Omental fat pad (tissue), 4 donors: Measurements from ENCODE around the gene ITGB2. TPM values are rescaled to one million over a fixed set of nuclear protein-coding genes. Genes with fewer than 3 reads are reported as not detected.
A peak's percentile ranks its signal among the peaks of the same experiment; 100 is the strongest.

ENCODE experiments used
- ATAC-seq: fragments of 150-250 bp; one replicate; pipeline ENCODE4 v1.9.1; 2016; ENCODE audit warnings: mild to moderate bottlenecking, moderate library complexity; ENCODE audit not compliant: low FRiP score
- DNase-seq: peaks from one replicate; pipeline ENCODE4 v3.0.0-alpha.2; 2019; ENCODE audit warnings: low spot score
- total RNA-seq, 4 donors: library from RNA; depleted of rRNA; stranded (reverse); fragments of >200 nt; gene quantifications; one replicate each; pipeline ENCODE4 v1.1.0, GENCODE V29; 2016
- TF ChIP-seq, protein P1 (sequence below), 3 donors: fragments of 450-650 bp; IDR thresholded peaks; one replicate each; pipeline ENCODE4 v1.5.1; 2016 to 2017; ENCODE audit warnings: antibody characterized with exemption in 3 of 3, mild to moderate bottlenecking in 3 of 3, moderate library complexity in 2 of 3

Gene ITGB2
- total RNA-seq, 4 donors from 2014 or later: 98.5 to 581 (median 217) TPM

- DNase-seq (peak; percentile 81), ATAC-seq (peak; percentile 65)
- TF ChIP-seq, protein P1, sequence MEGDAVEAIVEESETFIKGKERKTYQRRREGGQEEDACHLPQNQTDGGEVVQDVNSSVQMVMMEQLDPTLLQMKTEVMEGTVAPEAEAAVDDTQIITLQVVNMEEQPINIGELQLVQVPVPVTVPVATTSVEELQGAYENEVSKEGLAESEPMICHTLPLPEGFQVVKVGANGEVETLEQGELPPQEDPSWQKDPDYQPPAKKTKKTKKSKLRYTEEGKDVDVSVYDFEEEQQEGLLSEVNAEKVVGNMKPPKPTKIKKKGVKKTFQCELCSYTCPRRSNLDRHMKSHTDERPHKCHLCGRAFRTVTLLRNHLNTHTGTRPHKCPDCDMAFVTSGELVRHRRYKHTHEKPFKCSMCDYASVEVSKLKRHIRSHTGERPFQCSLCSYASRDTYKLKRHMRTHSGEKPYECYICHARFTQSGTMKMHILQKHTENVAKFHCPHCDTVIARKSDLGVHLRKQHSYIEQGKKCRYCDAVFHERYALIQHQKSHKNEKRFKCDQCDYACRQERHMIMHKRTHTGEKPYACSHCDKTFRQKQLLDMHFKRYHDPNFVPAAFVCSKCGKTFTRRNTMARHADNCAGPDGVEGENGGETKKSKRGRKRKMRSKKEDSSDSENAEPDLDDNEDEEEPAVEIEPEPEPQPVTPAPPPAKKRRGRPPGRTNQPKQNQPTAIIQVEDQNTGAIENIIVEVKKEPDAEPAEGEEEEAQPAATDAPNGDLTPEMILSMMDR (IDR thresholded peaks at IDR 0.05): no peak
Measured at GRCh38 chr21:44869781-44870747, 50.6 kb downstream of the ITGB2 start.

- no peak for DNase-seq
- TF ChIP-seq, protein P1 (IDR thresholded peaks at IDR 0.05): no peak
- no peak for ATAC-seq
Measured at GRCh38 chr21:44868707-44869106, 52.0 kb downstream of the ITGB2 start.

DNA sequence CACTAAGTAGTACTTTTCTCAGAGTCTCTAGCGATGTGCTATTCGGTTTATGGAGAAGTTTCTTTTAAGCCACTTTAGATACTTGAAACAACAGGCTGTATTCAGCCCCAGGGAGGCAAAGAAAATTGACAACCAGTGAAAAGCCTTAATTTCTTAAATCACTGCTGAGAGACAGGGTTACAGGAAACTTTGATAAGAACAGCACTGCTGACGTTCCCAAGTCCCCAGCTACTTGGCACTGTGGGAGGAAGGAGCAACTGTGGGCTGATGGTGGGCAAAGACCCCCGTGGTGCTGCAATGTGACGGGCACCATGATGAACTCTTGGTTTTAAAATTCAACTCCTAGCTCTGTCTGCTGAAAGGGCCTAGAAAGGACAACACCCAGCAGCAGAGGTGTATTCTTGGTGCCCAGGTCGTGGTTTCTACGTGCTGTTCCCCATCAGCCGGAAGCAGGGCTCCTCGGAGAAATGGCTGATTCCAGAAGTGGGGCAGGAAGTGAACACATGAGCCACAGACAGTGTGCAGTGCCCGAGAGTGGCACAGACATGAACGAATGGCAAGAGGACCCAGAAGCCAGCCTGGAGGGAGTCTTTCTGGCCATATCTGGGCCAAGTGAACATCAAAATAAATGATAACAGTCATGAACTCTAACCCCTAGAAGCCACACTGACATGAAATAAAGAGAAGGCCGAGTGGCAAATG, 52.5 kb downstream of the ITGB2 start:
- no peak for ATAC-seq
- no peak for DNase-seq
- TF ChIP-seq, protein P1 (IDR thresholded peaks at IDR 0.05): no peak

DNA sequence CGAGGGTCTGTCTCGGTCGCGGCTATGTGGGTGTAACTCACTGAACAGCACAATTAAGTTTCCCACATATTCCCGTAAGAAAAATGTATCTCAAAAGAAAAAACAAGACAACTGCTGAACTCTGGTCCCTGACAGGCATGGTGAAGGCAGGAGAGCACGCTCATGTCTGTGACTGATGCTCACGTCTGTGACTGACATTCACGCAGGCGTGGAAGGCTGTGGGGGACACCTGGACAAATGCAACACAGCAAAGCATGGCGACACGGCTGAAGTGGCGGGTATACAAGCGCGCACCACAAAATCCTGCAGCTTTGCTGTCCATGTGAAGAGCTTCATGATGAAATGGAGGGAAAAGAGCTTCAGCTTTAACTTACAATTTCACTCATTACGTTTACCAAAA, 53.2 kb downstream of the ITGB2 start:
- DNase-seq: no peak
- ATAC-seq: no peak
- TF ChIP-seq, protein P1 (IDR thresholded peaks at IDR 0.05): no peak

DNA sequence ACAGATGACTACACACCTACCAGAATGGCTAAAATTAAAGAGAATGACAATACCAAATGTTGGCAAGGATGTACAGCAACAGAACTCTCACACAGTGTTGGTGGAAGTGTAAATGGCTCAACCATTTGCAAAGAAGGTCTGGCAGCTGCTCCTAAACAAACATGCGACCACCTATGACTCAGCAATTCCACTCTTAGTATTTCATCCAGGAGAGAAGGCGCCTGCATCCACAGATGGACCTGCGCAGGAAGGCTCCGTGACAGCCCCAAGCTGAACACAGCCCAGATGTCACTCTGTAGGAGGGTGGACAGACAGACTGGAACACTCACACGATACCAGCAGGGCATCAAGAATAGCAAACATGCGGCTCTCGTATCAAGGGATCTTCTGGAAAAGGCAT, 53.9 kb downstream of the ITGB2 start:
- DNase-seq: no peak
- ATAC-seq: no peak
- TF ChIP-seq, protein P1 (IDR thresholded peaks at IDR 0.05): no peak

DNA sequence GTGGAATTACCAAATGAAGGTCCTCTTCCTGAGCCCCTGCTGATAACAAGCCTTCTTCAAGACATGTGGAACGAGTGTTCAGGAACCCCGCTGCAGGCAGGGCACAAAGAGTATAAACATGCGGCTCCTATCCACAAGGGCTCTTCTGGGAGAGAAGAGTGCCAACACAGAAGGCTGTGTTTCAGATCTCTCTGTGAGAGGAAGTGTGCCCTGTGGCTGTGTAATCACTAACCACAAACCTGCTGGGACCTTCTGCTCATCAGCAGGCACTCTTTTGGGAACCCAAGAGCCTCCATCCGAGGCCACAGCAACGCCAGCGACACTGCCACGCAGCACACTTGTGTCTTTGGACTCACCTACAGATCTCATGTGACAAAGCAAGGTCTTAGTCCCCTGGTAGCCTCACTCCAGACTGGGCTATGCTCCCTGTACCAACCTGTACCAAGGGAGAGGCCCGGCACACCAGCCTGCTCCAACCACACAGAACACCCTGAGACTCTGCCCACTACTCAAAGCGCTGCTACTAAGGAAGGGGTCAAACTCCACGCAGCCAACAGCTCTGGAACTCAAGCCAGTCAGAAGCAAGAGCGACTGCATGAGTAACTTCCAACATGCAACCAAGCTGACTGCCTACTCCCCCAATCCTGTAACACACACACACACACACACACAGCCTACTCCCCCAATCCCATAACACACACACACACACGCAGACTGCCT, 55.0 kb downstream of the ITGB2 start:
- ATAC-seq: peak; percentile 28
- TF ChIP-seq, protein P1 (IDR thresholded peaks at IDR 0.05): no peak
- DNase-seq: no peak
